Sigmoid colon (tissue), 4 donors: ENCODE data around the gene ANTXR2.

ENCODE experiments used
- CTCF ChIP-seq, 4 experiments: fragments of 450-650 bp in 3 of 4; fragments of 200-600 bp in 1 of 4; IDR thresholded peaks; one replicate each; pipeline ENCODE4 v1.5.1; 2016 to 2019; ENCODE audit warnings: antibody characterized with exemption in 4 of 4, mild to moderate bottlenecking in 3 of 4, moderate library complexity in 2 of 4
- EP300 ChIP-seq, 4 donors: sonication (generic); formaldehyde crosslinking; IDR thresholded peaks; one replicate each; pipeline ENCODE4 v1.6.1; 2017; ENCODE audit warnings: antibody characterized with exemption in 4 of 4
- POLR2A ChIP-seq, 2 donors: fragments of 450-650 bp; IDR thresholded peaks; one replicate each; pipeline ENCODE4 v1.6.1; 2016; ENCODE audit warnings: antibody characterized with exemption in 2 of 2, mild to moderate bottlenecking in 2 of 2, moderate library complexity in 2 of 2
- POLR2AphosphoS5 ChIP-seq, 4 donors: sonication (generic); formaldehyde crosslinking; IDR thresholded peaks; one replicate each; pipeline ENCODE4 v1.6.1; 2017; ENCODE audit warnings: antibody characterized with exemption in 4 of 4

- TF ChIP-seq CTCF (IDR thresholded peaks at IDR 0.05), result no peak
- TF ChIP-seq POLR2A (IDR thresholded peaks at IDR 0.05), result no peak
- TF ChIP-seq POLR2AphosphoS5 (IDR thresholded peaks at IDR 0.05), result no peak
- no peak for TF ChIP-seq EP300 (IDR thresholded peaks at IDR 0.05)
Observed at GRCh38 chr4:80112236-80112635, 39.2 kb upstream of the ANTXR2 start.
